ENCODE results near the gene AKT1.
A peak's percentile ranks its signal among the peaks of the same experiment; 100 is the strongest.

The AKT1 gene

GRCh38 chr14:104797115-104798044, 1.8 kb upstream of the AKT1 start:
- H3K4me3 ChIP-seq (ENCODE audit: extremely low read depth, insufficient read depth, low read length, poor library complexity, severe bottlenecking), result no peak overlapping the region
- no peak overlapping the region for H3K27ac ChIP-seq (ENCODE audit: low read depth, low read length, severe bottlenecking)
- H3K4me1 ChIP-seq (ENCODE audit: control insufficient read depth, insufficient read depth, low read length, poor library complexity, severe bottlenecking), result peaks cover 41% of the 10 kb centered on the region
- 36 to 37% methylated on average over 15 to 17 of the region's 18 CpGs for WGBS, 2 experiments (ENCODE audit: insufficient coverage in 2 of 2)
- H3K9me3 ChIP-seq (ENCODE audit: control insufficient read depth, low read length), result no peaks in the 10 kb centered on the region
- H3K36me3 ChIP-seq (ENCODE audit: control insufficient read depth, insufficient read depth, low read length), result peaks cover 12% of the 10 kb centered on the region

GRCh38 chr14:104796687-104797081, 1.1 kb upstream of the AKT1 start:
- 63 to 65% methylated on average over 5 to 6 of the region's 6 CpGs for WGBS, 2 experiments (ENCODE audit: insufficient coverage in 2 of 2)
- H3K9me3 ChIP-seq (ENCODE audit: control insufficient read depth, low read length), result no peaks in the 10 kb centered on the region
- H3K4me1 ChIP-seq (ENCODE audit: control insufficient read depth, insufficient read depth, low read length, poor library complexity, severe bottlenecking), result peaks cover 44% of the 10 kb centered on the region
- peaks cover 18% of the 10 kb centered on the region for H3K36me3 ChIP-seq (ENCODE audit: control insufficient read depth, insufficient read depth, low read length)
- H3K4me3 ChIP-seq (ENCODE audit: extremely low read depth, insufficient read depth, low read length, poor library complexity, severe bottlenecking), result no peak overlapping the region
- no peak overlapping the region for H3K27ac ChIP-seq (ENCODE audit: low read depth, low read length, severe bottlenecking)

- H3K4me3 ChIP-seq (ENCODE audit: extremely low read depth, insufficient read depth, low read length, poor library complexity, severe bottlenecking), result peak overlapping the region; percentile 34
- WGBS, 2 experiments (ENCODE audit: insufficient coverage in 2 of 2), result 3 to 5% methylated on average over 34 to 35 of the region's 55 CpGs
- peaks cover 25% of the 10 kb centered on the region for H3K36me3 ChIP-seq (ENCODE audit: control insufficient read depth, insufficient read depth, low read length)
- H3K4me1 ChIP-seq (ENCODE audit: control insufficient read depth, insufficient read depth, low read length, poor library complexity, severe bottlenecking), result peaks cover 41% of the 10 kb centered on the region
- no peaks in the 10 kb centered on the region for H3K9me3 ChIP-seq (ENCODE audit: control insufficient read depth, low read length)
- H3K27ac ChIP-seq (ENCODE audit: low read depth, low read length, severe bottlenecking), result no peak overlapping the region
These were observed 486 bp upstream of the AKT1 start for GRCh38 chr14:104795781-104796686.

GRCh38 chr14:104794631-104794992, 936 bp downstream of the AKT1 start:
- Histone ChIP-seq H3K4me3 (ENCODE audit: extremely low read depth, insufficient read depth, low read length, poor library complexity, severe bottlenecking) (peak overlapping the region; percentile 75), H3K36me3 (ENCODE audit: control insufficient read depth, insufficient read depth, low read length) (peaks cover 32% of the 10 kb centered on the region), H3K4me1 (ENCODE audit: control insufficient read depth, insufficient read depth, low read length, poor library complexity, severe bottlenecking) (peaks cover 41% of the 10 kb centered on the region), H3K27ac (ENCODE audit: low read depth, low read length, severe bottlenecking) (no peak overlapping the region), H3K9me3 (ENCODE audit: control insufficient read depth, low read length) (no peaks in the 10 kb centered on the region)
- 10 to 12% methylated on average over 11 to 15 of the region's 16 CpGs for WGBS, 2 experiments (ENCODE audit: insufficient coverage in 2 of 2)

DNA sequence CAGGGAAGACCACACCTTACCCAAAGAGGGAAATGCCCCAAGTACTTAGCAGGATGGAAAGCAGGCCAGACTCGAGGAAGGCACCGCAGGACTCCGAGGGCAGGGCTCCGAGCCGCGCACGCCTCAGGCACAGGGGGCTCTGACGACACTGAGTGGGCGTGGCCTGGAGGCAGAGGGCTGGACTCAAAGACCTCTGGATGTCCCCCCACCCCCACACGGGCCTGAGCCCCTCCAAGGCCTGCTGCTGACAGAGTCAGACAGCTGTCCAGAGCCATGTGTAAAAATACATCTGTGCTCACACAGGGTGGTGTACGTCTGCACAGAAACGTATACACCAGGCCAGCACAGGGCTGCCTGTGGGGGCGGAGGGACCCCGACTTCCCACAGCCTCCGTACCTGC, 1.4 kb downstream of the AKT1 start:
- no peak overlapping the region for H3K27ac ChIP-seq (ENCODE audit: low read depth, low read length, severe bottlenecking)

DNA sequence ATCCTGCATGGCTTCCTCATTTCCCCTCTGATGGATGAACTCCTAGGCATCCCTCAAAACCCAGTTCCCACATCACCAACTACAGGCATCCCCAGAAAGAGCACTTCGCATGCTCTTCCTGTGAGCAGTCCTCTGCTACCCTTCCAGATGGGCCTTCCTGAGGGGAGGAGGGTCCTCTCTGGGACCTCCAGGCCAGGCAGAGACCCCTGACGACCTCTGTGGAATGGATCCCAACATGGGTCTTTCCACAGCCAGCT, 1.9 kb downstream of the AKT1 start:
- Histone ChIP-seq H3K9me3 (ENCODE audit: control insufficient read depth, low read length) (no peaks in the 10 kb centered on the region), H3K27ac (ENCODE audit: low read depth, low read length, severe bottlenecking) (no peak overlapping the region), H3K4me1 (ENCODE audit: control insufficient read depth, insufficient read depth, low read length, poor library complexity, severe bottlenecking) (peaks cover 38% of the 10 kb centered on the region), H3K36me3 (ENCODE audit: control insufficient read depth, insufficient read depth, low read length) (peaks cover 41% of the 10 kb centered on the region), H3K4me3 (ENCODE audit: extremely low read depth, insufficient read depth, low read length, poor library complexity, severe bottlenecking) (peak overlapping the region; percentile 75)
- 29 to 60% methylated on average over 1 to 2 of the region's 2 CpGs for WGBS, 2 experiments (ENCODE audit: insufficient coverage in 2 of 2)

More for the DNA sequence above, 1.4 kb downstream of the AKT1 start:
- Histone ChIP-seq H3K4me1 (ENCODE audit: control insufficient read depth, insufficient read depth, low read length, poor library complexity, severe bottlenecking) (peaks cover 41% of the 10 kb centered on the region), H3K9me3 (ENCODE audit: control insufficient read depth, low read length) (no peaks in the 10 kb centered on the region), H3K4me3 (ENCODE audit: extremely low read depth, insufficient read depth, low read length, poor library complexity, severe bottlenecking) (peak overlapping the region; percentile 75), H3K36me3 (ENCODE audit: control insufficient read depth, insufficient read depth, low read length) (peaks cover 36% of the 10 kb centered on the region)
- WGBS, 2 experiments (ENCODE audit: insufficient coverage in 2 of 2), result 34 to 44% methylated on average over 14 to 15 of the region's 15 CpGs

DNA sequence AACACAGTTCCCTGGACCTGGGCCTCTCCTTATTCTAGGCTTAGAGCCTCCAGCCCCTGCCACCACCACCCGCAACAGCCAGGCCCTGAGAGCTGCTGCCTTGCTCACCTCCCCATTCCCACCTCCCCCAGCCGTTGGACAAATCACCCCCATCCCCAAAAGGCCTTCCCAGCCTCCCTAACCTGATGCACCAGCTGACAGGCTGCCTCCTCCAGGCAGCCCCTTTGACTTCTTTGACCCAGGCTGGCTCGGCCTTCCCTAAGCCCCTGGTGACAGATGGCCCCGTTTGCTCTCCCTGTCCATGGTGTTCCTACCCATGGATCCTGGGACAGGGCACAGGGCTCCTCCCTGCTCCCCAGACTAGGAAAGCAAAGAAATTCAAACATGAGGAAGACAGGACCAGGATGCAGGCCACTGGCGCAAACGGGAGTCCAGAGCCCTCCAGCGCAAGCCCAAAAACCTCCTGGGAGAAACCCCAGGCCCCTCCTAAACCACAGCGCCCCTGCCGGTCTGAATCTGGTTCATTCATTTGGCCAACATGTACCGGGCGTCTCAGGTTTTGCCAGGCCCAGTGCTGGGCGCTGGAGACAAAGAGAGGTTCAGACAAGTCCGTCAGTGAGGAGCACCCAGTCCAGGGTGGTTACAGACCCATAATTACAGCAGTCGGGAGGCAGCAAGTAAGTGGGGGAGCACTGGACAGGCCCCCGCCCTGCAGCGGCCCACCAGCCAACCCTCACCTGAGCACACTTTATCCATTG, 2.4 kb downstream of the AKT1 start:
- Histone ChIP-seq H3K4me3 (ENCODE audit: extremely low read depth, insufficient read depth, low read length, poor library complexity, severe bottlenecking) (no peak overlapping the region), H3K9me3 (ENCODE audit: control insufficient read depth, low read length) (no peaks in the 10 kb centered on the region), H3K36me3 (ENCODE audit: control insufficient read depth, insufficient read depth, low read length) (peaks cover 44% of the 10 kb centered on the region), H3K27ac (ENCODE audit: low read depth, low read length, severe bottlenecking) (no peak overlapping the region), H3K4me1 (ENCODE audit: control insufficient read depth, insufficient read depth, low read length, poor library complexity, severe bottlenecking) (peaks cover 38% of the 10 kb centered on the region)
- 90 to 91% methylated on average over 13 to 16 of the region's 16 CpGs for WGBS, 2 experiments (ENCODE audit: insufficient coverage in 2 of 2)

GRCh38 chr14:104792101-104792884, 3.3 kb downstream of the AKT1 start:
- Histone ChIP-seq H3K9me3 (ENCODE audit: control insufficient read depth, low read length) (no peaks in the 10 kb centered on the region), H3K27ac (ENCODE audit: low read depth, low read length, severe bottlenecking) (no peak overlapping the region), H3K4me3 (ENCODE audit: extremely low read depth, insufficient read depth, low read length, poor library complexity, severe bottlenecking) (no peak overlapping the region), H3K4me1 (ENCODE audit: control insufficient read depth, insufficient read depth, low read length, poor library complexity, severe bottlenecking) (peaks cover 33% of the 10 kb centered on the region), H3K36me3 (ENCODE audit: control insufficient read depth, insufficient read depth, low read length) (peaks cover 52% of the 10 kb centered on the region)
- 94 to 97% methylated on average over 25 of the region's 25 CpGs for WGBS, 2 experiments (ENCODE audit: insufficient coverage in 2 of 2)

- Histone ChIP-seq H3K9me3 (ENCODE audit: control insufficient read depth, low read length) (no peaks in the 10 kb centered on the region), H3K27ac (ENCODE audit: low read depth, low read length, severe bottlenecking) (no peak overlapping the region), H3K4me3 (ENCODE audit: extremely low read depth, insufficient read depth, low read length, poor library complexity, severe bottlenecking) (no peak overlapping the region), H3K4me1 (ENCODE audit: control insufficient read depth, insufficient read depth, low read length, poor library complexity, severe bottlenecking) (peaks cover 24% of the 10 kb centered on the region), H3K36me3 (ENCODE audit: control insufficient read depth, insufficient read depth, low read length) (peaks cover 61% of the 10 kb centered on the region)
- 90 to 97% methylated on average over 8 to 9 of the region's 9 CpGs for WGBS, 2 experiments (ENCODE audit: insufficient coverage in 2 of 2)
These were observed 4.1 kb downstream of the AKT1 start for GRCh38 chr14:104791425-104791824.
